ENCODE data around the gene ERC2. TPM values are rescaled to one million over a fixed set of nuclear protein-coding genes. Genes with fewer than 3 reads are reported as not detected.

Gene ERC2
- polyA plus RNA-seq, 2 of the 4 experiments (the other 2 are of a cell fraction) = 0.16 TPM; not detected in 1

GRCh38 chr3:55765398-55765797 is 702.9 kb downstream of the ERC2 start:
- WGBS (ENCODE audit: missing lambda C conversion rate) = 6% methylated on average over 7 of the region's 7 CpGs
- DNase-seq (ENCODE audit: low read depth in 1 of 2, low spot score in 1 of 2) (no peak), ATAC-seq (no peak), FAIRE-seq (no peak)
- ChIA-PET CTCF (no interaction called here), POLR2A (no interaction called here)
- Histone ChIP-seq H3K4me3 (no peak overlapping the region), H3K4me2 (no peak overlapping the region), H3K9me3 (no peaks in the 10 kb centered on the region), H3K27ac (no peak overlapping the region), H3K4me1 (no peaks in the 10 kb centered on the region)
- TF ChIP-seq POLR2A (IDR thresholded peaks at IDR 0.05; ENCODE audit: low read length) = no peak

GRCh38 chr3:55756976-55757375 is 711.3 kb downstream of the ERC2 start:
- no peak overlapping the region for H3K4me2 ChIP-seq
- CTCF ChIA-PET = no interaction called here
- H3K9me3 ChIP-seq = no peaks in the 10 kb centered on the region
- 2% methylated on average over 2 of the region's 2 CpGs for WGBS (ENCODE audit: missing lambda C conversion rate)
- no peak for FAIRE-seq
- H3K27ac ChIP-seq = no peak overlapping the region
- TF ChIP-seq POLR2AphosphoS2 (conservative IDR thresholded peaks at IDR 0.05; ENCODE audit: low read length) = no peak
- TF ChIP-seq RNF2 (IDR thresholded peaks at IDR 0.05; ENCODE audit: borderline replicate concordance, low read depth) = no peak
- TF ChIP-seq JUNB (IDR thresholded peaks at IDR 0.05) = no peak
- TF ChIP-seq NR3C1 (IDR thresholded peaks at IDR 0.05) = no peak
- TF ChIP-seq EP300 (IDR thresholded peaks at IDR 0.05) = no peak
- no peak for TF ChIP-seq NFE2L2 (conservative IDR thresholded peaks at IDR 0.05; ENCODE audit: low read length)
- no peak for TF ChIP-seq POLR2A (IDR thresholded peaks at IDR 0.05; ENCODE audit: low read length)
- TF ChIP-seq E2F6 (IDR thresholded peaks at IDR 0.05; ENCODE audit: borderline replicate concordance, low read depth) = no peak
- TF ChIP-seq SMC3 (IDR thresholded peaks at IDR 0.05) = no peak
- no peak for TF ChIP-seq HOXB5 (CRISPR knock-in tag; IDR thresholded peaks at IDR 0.05)
- TF ChIP-seq KDM5A (IDR thresholded peaks at IDR 0.05) = no peak
- no peak for TF ChIP-seq ZFP36 (IDR thresholded peaks at IDR 0.05; ENCODE audit: borderline replicate concordance, partially characterized antibody)
- TF ChIP-seq MAFK (IDR thresholded peaks at IDR 0.05; ENCODE audit: partially characterized antibody) = no peak
- POLR2A ChIA-PET = no interaction called here
- ATAC-seq = no peak
- H3K4me3 ChIP-seq = no peak overlapping the region
- H3K4me1 ChIP-seq = no peaks in the 10 kb centered on the region
- no peak for DNase-seq (ENCODE audit: low read depth in 1 of 2, low spot score in 1 of 2)

DNA sequence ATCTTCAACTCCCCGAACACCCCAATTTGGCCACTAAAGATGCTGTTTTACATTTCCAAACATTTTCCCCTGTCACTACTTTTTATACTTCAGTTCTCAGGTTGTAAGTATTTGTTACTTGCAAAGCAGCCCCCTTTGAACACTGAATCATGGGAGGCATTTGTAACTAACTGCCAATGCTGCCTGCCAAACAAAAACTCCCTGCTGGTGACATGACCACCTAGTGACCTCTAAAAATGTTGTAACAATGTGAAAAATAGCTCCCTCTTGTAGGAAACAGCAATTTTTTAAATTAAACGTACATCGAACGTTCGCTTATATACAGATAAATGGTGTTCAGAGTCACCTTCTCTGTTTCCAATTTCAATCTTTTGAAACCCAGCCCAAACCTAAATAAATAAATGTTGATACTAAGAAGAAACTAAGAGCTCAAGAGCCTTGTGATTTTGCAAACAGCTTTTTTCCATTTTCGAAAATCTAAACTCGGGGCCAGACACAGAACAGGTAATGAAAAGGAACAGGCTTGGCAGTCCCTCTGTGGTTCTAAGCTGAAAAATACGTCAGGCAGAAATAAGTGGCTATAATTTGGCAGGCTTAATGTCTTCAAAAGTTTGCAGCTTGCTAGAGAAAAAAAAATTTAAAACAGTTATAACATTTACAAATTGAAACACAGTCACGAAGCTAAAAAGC is 712.6 kb downstream of the ERC2 start:
- H3K4me2 ChIP-seq = no peak overlapping the region
- no peak overlapping the region for H3K4me3 ChIP-seq
- no peak for ATAC-seq
- TF ChIP-seq ATOH8 (CRISPR knock-in tag; IDR thresholded peaks at IDR 0.05; ENCODE audit: low read depth) (no peak), CBX2 (IDR thresholded peaks at IDR 0.05; ENCODE audit: borderline replicate concordance, low read depth) (no peak), HEYL (CRISPR knock-in tag; IDR thresholded peaks at IDR 0.05) (no peak), KDM5A (IDR thresholded peaks at IDR 0.05) (no peak), ZFP36 (IDR thresholded peaks at IDR 0.05; ENCODE audit: borderline replicate concordance, partially characterized antibody) (no peak), RNF2 (IDR thresholded peaks at IDR 0.05; ENCODE audit: borderline replicate concordance, low read depth) (no peak), PHF8 (IDR thresholded peaks at IDR 0.05; ENCODE audit: borderline replicate concordance, low read depth) (no peak), CHD2 (IDR thresholded peaks at IDR 0.05; ENCODE audit: low read length, partially characterized antibody) (no peak), BHLHE40 (IDR thresholded peaks at IDR 0.05; ENCODE audit: low read depth, low read length) (no peak), RARB (CRISPR knock-in tag; IDR thresholded peaks at IDR 0.05) (no peak), ZSCAN20 (CRISPR knock-in tag; IDR thresholded peaks at IDR 0.05) (no peak), KDM1A (IDR thresholded peaks at IDR 0.05; ENCODE audit: low read depth) (no peak), JUN (IDR thresholded peaks at IDR 0.05) (no peak), NPAS2 (CRISPR knock-in tag; IDR thresholded peaks at IDR 0.05; ENCODE audit: borderline replicate concordance) (no peak)
- TF ChIP-seq, protein P1, sequence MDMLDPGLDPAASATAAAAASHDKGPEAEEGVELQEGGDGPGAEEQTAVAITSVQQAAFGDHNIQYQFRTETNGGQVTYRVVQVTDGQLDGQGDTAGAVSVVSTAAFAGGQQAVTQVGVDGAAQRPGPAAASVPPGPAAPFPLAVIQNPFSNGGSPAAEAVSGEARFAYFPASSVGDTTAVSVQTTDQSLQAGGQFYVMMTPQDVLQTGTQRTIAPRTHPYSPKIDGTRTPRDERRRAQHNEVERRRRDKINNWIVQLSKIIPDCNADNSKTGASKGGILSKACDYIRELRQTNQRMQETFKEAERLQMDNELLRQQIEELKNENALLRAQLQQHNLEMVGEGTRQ (IDR thresholded peaks at IDR 0.05) = no peak
- TF ChIP-seq, protein P2, sequence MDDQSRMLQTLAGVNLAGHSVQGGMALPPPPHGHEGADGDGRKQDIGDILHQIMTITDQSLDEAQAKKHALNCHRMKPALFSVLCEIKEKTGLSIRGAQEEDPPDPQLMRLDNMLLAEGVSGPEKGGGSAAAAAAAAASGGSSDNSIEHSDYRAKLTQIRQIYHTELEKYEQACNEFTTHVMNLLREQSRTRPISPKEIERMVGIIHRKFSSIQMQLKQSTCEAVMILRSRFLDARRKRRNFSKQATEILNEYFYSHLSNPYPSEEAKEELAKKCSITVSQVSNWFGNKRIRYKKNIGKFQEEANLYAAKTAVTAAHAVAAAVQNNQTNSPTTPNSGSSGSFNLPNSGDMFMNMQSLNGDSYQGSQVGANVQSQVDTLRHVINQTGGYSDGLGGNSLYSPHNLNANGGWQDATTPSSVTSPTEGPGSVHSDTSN (IDR thresholded peaks at IDR 0.05) = no peak
- CTCF ChIA-PET = no interaction called here
- 31% methylated on average over 9 of the region's 9 CpGs for WGBS (ENCODE audit: missing lambda C conversion rate)
- no peaks in the 10 kb centered on the region for H3K9me3 ChIP-seq
- H3K27ac ChIP-seq = no peak overlapping the region
- no peaks in the 10 kb centered on the region for H3K4me1 ChIP-seq
- POLR2A ChIA-PET = no interaction called here
- DNase-seq (ENCODE audit: low read depth in 1 of 2, low spot score in 1 of 2) = no peak
- FAIRE-seq = no peak
